ENCODE results near the gene S100Z.

The S100Z gene

GRCh38 chr5:76952795-76953536 is 103.2 kb downstream of the S100Z start, which contains the start of gene CRHBP:
TSS of gene CRHBP (plus strand) at chr5:76953045. CDS start at chr5:76953135, 90 bp downstream.
- DNase-seq (ENCODE audit: low read depth in 2 of 2): no peak

- DNase-seq (ENCODE audit: low read depth in 2 of 2): no peak
Observed at GRCh38 chr5:76953551-76954382, 104.0 kb downstream of the S100Z start.

GRCh38 chr5:76954383-76954763 is 104.6 kb downstream of the S100Z start:
- DNase-seq (ENCODE audit: low read depth in 2 of 2): no peak

GRCh38 chr5:76956033-76956432 is 106.2 kb downstream of the S100Z start:
- no peak for DNase-seq (ENCODE audit: low read depth in 2 of 2)

GRCh38 chr5:76958991-76959767 is 109.4 kb downstream of the S100Z start:
- no peak for DNase-seq (ENCODE audit: low read depth in 2 of 2)

- DNase-seq (ENCODE audit: low read depth in 2 of 2): no peak
Observed at GRCh38 chr5:76960004-76960625, 110.3 kb downstream of the S100Z start.

- no peak for DNase-seq (ENCODE audit: low read depth in 2 of 2)
Observed at GRCh38 chr5:76964060-76964459, 114.2 kb downstream of the S100Z start.
